Renal cortex interstitium (tissue), 11 donors: ENCODE data around the gene CHRD. TPM values are rescaled to one million over a fixed set of nuclear protein-coding genes. Genes with fewer than 3 reads are reported as not detected.

ENCODE experiments used
- DNase-seq, 11 donors: peaks; one replicate each; pipeline ENCODE4 v3.0.0-alpha.2; 2013; ENCODE audit warnings: low read depth in 9 of 11, low spot score in 4 of 11; ENCODE audit errors: extremely low read depth in 1 of 11
- polyA plus RNA-seq, 3 donors: library from polyadenylated mRNA; unstranded; fragments of 120-200 nt; gene quantifications; one replicate each; pipeline ENCODE4 v1.2.1, GENCODE V29; 2013; ENCODE audit not compliant: insufficient read length in 3 of 3

The CHRD gene
- polyA plus RNA-seq, 3 donors = 10.5 to 19.0 (median 14.2) TPM

- no peak for DNase-seq
These were observed 21.6 kb upstream of the CHRD start for GRCh38 chr3:184358124-184358767.

GRCh38 chr3:184358921-184359350, 20.9 kb upstream of the CHRD start:
- DNase-seq = no peak

DNA sequence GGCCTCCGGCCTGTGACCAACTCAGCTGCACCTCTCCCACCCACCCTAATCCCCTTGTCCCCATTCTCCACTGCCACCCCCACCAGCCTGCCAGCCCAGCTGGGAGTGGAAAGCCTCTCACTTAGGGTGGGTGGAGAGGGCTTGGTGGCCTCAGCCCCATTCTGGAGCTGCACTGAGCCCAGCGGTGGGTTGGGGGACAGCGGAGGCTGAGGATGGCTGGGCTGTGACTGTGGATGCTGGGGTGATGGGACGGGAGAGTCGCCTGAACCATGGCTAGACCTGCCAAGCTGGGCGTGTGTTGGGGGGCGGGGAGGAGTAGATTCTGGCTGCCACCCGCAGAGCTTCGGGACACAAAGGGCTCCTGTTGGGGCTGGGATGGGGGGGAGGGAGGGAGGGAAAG, 20.2 kb upstream of the CHRD start:
- no peak for DNase-seq

- DNase-seq = no peak
These were observed 19.6 kb upstream of the CHRD start for GRCh38 chr3:184360070-184360928.

DNA sequence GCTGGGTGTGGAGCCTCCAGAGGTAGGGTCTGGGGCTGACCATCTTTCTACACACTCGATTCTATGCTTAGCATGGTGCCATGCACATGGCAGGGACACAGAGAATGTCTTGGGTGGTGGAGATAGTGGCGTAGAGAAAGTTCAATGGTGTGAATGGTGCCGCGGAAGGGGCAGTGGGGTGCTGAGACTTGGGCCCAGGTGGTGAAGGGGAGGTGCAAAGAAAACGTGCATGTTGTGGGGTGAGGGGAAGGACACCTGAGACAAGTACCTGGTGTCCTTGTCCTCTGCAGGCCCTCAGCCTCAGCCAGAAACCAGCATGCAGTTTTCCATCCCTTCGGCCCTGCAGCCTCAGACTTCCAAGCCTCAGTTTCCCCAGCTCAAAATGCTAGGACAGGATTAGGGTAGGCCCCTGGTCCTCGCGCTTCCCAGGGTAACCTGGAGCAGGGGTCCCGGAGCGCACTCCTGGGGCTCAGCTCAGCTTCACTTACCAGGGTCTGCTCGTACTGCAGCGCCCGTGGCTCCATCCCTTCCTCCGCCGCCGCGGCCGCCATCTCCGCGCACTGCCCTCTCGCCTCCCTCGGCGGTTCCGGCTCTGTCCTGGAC, 18.8 kb upstream of the CHRD start:
- DNase-seq = no peak

DNA sequence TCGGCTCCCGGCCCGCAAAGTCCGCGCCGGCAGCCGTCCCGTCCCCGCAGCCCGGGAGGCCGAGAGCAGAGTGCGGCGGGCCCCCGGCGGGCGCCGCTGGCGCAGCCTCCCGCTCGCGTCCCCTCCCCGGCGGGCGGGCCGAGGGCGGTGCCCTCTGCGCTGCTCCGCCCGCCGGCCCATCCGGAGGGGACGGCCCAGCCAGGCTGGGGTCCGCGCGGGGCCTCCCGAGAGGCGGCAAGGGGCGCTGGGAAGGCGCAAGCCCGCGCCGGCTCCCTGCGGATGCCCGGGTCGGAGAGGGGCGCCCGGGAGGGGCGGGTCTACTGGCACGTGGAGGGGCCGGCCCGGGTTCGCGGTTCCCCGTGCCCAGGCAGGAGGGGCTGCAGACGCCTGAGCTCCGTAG, 18.3 kb upstream of the CHRD start, which contains the start of the genes CLCN2 and POLR2H:
CLCN2 (minus strand) TSS at position 74 of the 400 bp plus-strand sequence. CDS start 126 bp downstream, outside the sequence.
POLR2H (plus strand) TSS at position 179 of the 400 bp plus-strand sequence. CDS start 1,783 bp downstream, outside the sequence.
- peak in 6 of 11 donors; percentile 66 to 81 (median 76) for DNase-seq

- peak in 1 of 11 donors; percentile 39 for DNase-seq
These were observed 17.8 kb upstream of the CHRD start for GRCh38 chr3:184361932-184362667.

GRCh38 chr3:184362668-184363546, 16.9 kb upstream of the CHRD start:
- peak; percentile 93 to 97 (median 96) for DNase-seq

DNA sequence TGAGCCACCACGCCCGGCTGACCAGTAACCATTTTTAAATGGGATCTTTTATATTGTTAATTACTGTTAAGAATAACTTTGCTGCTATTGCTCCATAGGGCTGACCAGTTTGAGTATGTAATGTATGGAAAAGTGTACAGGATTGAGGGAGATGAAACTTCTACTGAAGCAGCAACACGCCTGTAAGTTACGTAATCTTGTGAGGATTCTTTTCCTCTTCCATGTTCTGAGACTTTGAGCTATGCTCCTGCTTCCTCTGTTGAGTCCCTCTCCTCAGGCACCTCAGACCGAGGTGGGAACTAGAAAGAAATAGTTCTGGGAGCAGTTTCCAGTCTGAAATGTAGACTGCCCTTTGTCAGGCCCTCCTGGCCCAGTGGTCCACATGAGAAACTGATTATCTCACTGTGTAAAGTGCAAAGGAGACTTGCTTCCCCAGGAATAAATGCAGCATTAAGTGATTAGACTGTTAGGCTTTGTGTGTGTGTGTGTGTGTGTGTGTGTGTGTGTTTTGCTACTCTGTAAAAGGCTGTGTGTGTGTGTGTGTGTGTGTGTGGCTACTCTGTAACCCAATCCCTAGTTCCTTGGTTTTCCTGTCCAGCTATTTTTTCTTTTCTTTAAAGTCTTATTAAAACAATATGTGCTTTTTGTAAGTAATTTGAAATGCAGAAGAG, 13.1 kb upstream of the CHRD start:
- DNase-seq = no peak

GRCh38 chr3:184368116-184368515, 11.7 kb upstream of the CHRD start:
- no peak for DNase-seq

DNA sequence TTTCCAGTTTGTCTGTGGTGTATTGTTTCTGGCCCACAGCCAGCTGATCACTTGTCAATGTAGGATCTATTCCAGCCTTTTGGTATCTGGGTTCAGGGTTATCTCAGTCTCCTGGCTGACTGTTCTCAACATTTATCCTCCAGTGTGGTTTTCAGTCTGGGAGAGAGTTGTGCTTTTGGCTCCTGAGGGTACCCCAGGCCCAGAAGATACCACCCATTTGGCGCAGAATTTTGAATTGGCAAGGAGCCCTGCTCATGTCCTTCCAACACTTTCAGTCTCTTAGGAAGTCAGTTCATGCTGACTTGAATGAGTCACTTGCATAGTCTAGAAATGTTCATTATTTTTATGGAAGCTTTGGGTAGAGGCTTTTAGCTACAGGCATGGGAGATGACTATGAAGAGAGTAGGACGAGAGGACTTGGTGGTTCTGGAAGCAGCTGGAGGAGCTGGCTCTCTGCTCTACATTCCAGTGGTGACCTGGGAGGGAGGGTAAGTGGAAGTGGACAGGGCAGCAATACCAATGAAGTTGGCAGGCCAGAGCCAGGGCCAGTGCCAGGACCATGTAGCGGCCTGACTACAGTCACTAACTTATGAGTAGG, 11.2 kb upstream of the CHRD start:
- no peak for DNase-seq

DNA sequence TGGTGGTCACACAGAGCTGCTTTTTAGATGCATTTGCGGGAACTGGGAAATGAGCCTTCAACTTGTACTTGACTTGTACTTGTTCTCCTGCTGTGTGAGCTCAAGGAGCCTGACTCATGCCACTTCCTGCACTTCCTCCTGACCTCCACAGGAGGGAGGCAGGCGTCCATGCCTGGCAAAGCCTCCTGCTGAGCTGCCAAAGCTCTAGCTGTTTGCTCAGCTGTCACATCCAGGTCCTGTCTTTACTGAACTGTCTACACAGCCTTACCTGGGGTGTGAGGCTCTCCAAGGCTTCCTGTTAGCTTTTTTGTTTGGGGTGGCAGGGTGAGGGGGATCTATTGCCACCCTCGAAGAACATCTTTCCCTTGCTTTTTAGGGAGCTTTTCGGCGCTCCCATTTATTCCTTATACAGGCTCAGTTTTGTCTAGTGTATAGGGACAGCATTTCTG, 8.3 kb upstream of the CHRD start:
- peak in 4 of 11 donors; percentile 66 to 75 (median 68) for DNase-seq

DNA sequence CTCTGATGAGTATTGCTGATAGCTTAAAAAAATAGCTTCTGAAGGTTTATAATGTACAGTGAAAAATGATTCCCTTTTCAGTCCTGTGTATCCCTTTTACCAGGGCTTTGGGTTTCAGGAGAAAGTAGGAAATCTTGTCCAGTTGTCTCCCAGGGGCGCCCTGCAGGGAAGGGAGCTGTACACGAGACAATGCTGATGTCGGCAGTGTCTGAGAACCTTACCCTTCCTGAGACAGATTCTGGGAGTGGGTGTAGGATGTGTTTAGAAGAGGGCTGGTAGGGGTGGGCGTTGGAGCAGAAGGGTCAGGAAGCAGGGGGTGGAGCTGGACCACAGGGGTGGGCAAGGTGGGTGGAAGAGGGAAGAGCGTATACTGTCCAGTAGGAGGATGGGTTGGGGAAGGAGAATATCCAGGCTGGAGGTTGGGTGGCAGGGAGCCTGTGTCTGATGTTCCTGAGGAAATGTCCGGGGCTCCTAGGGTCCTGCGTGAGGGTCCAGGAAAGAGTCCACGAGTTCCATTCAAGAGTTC, 7.5 kb upstream of the CHRD start:
- DNase-seq = no peak

DNA sequence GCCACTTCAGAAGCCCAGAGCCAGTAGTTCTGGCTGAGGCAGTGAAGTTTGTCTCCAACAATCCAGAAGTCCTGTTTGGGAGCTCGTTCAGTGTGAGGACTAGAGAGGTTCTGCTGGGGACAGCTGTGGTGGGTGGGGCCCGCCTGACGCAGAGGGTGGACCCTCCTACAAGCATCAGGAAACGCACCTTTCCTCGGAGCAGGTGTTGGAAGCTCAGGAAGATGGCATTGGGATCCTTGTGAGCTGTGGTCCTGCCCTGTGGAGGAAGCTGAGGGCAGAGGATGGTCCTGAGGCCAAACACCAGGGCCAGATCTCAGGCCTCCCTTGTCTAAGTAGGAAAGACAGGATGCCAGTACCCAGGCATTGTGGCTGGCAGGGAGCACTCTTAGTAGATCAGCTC, 6.9 kb upstream of the CHRD start:
- no peak for DNase-seq

DNA sequence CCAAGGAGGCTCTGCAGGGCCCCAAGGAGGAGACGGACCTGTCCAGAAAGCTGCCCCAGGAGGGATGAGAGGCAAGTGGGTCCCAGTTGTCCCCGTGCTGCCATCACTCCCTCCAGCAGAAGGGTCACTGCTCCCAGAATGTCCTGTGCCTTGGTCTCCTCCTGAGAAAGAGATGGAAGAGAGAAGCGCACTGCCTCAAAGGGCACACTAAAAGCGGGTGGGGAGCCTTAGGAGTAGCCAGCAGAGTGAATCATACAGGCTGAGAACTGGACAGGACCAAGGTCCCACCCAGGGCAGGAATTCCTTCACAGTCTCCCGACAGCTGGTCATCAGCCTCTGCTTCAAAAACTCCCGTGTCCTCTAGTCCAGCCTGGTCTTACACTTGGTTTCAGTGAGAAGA, 6.4 kb upstream of the CHRD start:
- no peak for DNase-seq

- no peak for DNase-seq
These were observed 4.0 kb upstream of the CHRD start for GRCh38 chr3:184375747-184376461.
